Upper lobe of left lung (tissue), 4 donors: ENCODE data around the gene FBXO39.

Experiments used
- POLR2A ChIP-seq, 4 donors: fragments of 450-650 bp; IDR thresholded peaks; one replicate each; pipeline ENCODE4 v1.5.1; 2016 to 2017; ENCODE audit warnings: antibody characterized with exemption in 4 of 4, mild to moderate bottlenecking in 2 of 4
- POLR2AphosphoS5 ChIP-seq, 2 donors: sonication (generic); formaldehyde crosslinking; IDR thresholded peaks; one replicate each; pipeline ENCODE4 v1.5.1; 2017; ENCODE audit warnings: antibody characterized with exemption in 2 of 2
- TF ChIP-seq, protein P1 (sequence below), 6 experiments: fragments of 450-650 bp in 4 of 6; fragments of 200-600 bp in 2 of 6; sonication (generic) in 2 of 6; IDR thresholded peaks; one replicate each; pipeline ENCODE4 v1.5.1; 2016 to 2019; ENCODE audit warnings: antibody characterized with exemption in 6 of 6

DNA sequence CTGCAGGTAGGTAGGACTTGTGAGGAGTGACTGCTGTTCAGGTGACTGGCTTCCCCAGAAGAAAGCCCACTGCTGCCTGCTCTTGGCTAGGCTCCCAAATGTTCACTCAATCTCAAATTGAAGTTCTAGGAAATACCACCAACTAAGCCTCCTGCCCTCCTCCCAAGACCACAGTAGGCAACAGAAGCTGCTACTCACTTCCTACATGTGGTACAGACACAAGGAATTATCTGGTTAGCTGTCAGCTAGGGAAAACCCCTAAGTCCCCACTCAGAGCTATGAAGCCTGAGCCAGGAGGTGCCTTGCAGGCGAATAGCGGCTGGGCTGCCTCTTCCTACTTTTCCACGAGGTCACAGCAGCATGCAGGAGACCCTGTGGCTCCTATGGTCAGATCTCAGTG, 4.9 kb downstream of the FBXO39 start:
- TF ChIP-seq POLR2A (IDR thresholded peaks at IDR 0.05): no peak
- TF ChIP-seq POLR2AphosphoS5 (IDR thresholded peaks at IDR 0.05): no peak
- TF ChIP-seq, protein P1, sequence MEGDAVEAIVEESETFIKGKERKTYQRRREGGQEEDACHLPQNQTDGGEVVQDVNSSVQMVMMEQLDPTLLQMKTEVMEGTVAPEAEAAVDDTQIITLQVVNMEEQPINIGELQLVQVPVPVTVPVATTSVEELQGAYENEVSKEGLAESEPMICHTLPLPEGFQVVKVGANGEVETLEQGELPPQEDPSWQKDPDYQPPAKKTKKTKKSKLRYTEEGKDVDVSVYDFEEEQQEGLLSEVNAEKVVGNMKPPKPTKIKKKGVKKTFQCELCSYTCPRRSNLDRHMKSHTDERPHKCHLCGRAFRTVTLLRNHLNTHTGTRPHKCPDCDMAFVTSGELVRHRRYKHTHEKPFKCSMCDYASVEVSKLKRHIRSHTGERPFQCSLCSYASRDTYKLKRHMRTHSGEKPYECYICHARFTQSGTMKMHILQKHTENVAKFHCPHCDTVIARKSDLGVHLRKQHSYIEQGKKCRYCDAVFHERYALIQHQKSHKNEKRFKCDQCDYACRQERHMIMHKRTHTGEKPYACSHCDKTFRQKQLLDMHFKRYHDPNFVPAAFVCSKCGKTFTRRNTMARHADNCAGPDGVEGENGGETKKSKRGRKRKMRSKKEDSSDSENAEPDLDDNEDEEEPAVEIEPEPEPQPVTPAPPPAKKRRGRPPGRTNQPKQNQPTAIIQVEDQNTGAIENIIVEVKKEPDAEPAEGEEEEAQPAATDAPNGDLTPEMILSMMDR (IDR thresholded peaks at IDR 0.05): no peak
